ENCODE measurements around the gene DUOXA1.
A peak's percentile ranks its signal among the peaks of the same experiment; 100 is the strongest.

The DUOXA1 gene

DNA sequence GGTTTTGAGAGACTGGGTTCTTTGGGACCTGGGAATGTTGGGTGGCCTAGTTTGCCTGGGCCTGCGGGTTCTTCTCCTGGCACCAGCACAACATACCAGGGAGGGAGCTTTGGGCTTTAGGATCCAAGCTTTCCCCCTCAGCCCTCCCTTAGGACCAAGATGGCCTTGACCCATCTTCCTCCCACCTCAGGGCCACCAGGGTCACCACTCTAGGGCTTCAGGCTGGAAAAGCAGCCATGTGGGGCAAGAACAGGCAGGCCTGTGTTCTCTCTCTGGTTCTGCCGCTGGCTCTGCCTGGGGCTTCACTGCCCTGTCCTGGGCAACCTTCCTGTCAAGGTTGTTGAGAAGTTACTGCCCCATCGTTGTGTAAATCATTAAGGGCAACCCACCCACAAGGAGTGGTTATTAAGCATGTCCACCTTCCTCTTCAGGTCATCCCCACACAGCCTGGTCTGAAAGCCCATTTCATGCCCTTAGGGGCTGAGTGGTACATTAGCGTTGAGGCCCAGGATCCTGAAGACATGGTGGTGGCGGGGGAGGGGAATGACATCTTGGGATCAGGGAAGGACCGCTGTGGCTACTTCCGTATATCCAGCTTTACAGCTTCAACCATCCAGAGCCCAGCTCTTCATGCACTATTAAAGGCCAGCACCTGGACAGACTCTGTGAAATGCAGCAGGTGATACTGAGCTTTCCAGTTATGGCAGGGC is 767 bp upstream of the DUOXA1 start:
- no peak for DNase-seq

DNA sequence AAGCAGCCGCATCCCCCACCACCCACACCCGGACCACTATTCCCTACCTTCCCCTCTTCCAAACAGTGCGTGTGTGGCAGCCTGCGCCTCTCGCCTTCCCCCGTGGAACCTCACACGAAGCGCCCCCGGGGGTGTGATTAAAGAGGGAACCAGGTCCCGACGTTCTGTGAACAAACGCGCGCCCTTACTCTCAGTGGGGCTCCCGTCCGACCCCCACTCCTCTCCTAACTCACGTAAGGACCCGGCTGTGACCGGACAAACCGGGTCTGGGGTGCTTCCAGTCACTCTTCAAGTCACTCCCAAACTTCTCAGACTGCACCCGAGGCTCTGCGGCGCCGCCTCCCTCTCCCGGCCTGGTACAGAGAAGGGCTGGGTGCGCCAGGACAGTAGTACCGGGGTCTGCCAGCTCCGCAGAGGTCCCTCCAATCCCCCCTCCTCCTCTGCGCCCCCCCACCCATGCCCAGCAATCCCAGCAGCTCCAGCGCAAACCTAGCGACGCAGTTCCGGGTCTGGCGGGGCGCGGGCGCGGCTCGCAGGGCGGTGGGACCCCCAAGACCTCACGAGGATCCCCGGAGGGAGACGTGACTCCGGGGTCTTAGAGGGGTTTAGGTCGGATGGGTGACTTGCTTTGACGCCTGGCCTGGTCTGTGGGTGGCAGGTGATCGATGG is 574 bp downstream of the DUOXA1 start:
- DNase-seq = no peak

DNA sequence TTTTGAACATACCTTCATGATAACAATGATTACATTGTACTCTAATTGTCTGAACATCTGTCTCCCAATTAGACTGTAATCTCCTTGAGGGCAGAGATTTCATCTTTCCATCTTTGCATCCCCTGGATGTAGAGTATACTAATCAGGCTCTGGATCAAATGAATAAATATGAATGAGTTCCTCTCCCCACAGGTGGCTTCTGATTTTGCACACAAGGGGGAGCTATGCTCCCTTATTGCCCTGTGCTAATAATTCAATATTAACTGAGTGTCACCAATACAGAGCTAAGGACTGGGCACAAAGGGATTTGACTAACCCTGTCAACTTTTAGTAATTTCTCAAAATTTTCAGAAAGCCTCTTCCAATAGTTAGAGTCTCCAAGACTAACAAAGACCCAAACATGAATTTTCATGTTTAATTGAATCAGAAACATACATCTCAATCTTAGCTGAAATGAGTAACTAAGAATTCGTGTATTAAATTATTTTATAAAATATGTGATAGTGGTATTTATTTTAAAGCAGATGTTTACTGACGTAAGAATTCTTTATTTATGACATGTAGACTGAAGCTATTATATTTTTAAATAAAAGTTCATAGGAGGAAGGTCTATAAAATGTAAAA is 3.0 kb downstream of the DUOXA1 start:
- DNase-seq = peak; percentile 41 to 45

DNA sequence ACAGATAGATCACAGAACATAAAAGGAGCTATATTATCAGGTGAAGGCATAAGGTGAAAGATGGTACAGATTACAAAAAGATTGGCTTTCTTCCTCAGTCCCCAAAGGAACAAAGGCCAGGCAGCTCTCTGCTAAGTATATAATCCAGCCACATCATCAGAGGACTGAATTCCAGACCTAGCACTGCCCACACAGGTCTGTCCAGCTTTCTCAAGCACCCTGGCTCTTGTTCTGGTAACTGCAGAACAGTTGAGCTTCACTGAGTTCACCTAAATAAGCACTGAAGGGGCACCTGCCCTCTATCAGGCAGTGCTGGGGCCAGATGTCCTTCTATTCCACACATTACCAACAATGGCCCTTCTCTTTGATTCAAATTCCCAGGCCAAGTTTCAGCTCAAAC is 6.3 kb downstream of the DUOXA1 start:
- no peak for DNase-seq

DNA sequence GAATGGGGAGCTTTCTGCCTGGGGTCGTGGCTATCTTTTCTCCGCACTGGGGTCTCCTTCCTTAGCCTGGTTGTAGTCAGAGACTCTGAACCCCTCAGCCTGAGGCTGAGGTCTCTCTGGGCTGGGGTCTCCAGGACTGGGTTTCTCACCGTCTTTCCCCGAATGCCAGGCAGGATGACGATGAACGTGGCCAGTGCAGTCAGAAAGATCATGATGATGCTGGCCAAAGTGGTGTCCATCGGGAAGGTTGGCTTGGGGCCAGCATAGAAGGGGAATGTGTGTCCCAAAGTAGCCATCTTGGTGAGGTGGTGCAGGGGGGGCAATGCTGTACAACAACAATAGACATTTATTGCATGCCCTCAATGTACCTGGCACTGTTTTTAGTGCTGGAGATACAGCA is 7.0 kb downstream of the DUOXA1 start:
- DNase-seq = no peak

DNA sequence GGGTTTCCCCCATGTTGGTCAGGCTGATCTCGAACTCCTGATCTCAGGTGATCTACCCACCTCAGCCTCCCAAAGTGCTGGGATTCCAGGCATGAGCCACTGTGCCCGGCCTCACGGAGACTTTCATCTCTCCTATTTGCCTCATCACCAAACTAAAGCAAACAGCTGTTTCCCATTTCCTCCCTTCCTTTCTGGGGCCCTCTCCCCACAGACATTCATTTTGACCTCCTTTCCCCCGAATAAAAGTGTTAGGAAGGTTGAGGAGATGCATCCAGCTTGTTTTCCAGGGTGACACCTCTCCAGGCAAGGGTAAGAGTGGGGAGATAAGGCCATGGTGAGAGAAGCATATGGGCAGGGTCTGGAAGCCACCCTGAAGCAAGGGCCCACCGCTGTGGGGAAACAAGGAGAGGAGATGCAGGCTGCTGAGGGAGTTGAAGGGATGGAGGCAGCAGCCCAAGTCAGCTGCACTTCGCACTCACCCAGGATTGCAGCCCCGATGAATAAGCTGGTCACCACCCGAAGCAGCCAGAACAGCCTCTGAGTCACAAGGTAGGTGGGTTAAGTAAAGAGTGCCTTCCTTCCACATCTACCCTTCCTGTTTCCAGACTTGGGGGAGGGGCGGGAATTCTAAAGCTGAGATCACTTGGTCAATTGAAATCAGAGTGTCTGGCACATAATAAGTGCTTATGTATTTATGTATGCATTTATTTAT is 7.8 kb downstream of the DUOXA1 start:
- no peak for DNase-seq

DNA sequence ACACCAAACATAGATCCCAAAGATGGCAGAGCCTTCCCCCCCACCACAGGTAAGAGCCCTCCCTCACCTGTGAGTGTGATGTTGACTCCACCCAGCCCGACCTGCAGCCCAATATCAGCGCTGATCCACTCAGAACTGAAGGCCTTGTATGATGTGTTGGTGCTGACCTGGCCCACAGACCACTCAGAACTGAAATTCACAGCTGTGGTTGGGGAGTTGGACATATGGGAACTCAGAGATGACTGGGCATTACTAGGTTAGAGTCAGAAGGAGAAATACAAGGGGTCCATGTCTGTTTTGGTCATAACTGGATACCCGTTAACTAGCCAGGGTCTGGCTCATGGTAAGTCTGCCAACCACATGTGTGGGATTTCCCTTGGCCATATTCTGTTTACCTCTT is 8.7 kb downstream of the DUOXA1 start:
- DNase-seq = no peak

DNA sequence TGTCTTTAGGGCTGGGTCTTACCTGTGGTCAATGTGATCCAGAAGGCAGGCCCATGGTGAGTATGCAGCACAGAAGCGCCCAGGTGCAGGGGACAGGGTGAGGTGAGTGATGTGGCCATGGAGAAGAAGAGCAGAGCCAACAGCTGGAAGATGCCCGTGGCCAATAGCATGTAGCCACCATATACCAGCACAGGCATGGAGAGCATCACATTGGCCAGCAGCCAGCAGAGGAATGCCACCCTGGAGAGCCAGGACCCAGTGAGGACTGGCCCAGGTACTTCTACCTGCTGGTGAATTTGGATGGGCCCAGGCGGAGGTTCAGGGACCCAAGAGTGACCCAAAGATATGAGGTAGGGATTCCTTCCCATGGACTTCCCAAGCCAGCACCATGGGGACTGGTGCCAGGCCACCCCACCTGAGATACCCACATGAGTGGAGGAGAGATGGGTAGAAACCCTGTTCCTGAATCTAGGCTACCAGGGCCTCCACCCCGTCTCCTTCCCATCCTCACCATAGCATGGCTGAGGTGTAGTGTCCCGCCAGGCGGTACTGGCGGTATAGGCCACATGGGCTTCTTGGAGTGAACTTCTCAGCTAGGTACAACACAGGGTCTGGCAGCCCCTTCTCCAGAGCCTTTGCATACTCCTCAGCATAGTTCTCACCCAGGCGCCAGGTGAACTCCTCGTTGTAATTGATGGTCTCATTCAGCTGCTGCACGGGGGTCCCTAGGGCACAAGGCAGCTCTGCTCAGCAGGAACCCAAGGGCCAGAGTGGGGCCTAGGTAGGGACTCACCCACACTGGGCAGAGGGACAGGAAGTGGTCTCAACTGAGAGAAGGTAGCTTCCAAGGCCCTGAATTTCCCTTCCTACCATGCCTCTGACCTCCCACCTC is 9.4 kb downstream of the DUOXA1 start:
- no peak for DNase-seq

DNA sequence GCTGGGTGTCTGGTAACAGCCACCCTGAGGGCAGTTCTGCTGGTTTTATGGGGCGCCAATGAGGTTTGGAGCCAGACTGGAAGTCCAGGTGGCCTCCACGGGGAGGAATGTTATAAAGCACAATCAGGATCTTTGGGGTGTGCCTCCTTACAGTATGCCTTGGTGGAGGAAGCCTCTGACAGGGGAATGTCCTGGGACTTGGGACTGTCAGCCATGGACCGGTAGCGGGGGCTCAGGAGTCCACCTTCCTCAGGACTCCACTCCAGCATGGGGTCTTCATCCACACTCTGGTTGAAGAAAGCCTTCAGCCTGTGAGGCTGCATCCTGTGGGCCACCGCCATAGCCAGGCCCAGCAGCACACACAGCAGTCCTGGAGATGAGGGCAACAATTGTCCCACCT is 10.7 kb downstream of the DUOXA1 start:
- DNase-seq = no peak

DNA sequence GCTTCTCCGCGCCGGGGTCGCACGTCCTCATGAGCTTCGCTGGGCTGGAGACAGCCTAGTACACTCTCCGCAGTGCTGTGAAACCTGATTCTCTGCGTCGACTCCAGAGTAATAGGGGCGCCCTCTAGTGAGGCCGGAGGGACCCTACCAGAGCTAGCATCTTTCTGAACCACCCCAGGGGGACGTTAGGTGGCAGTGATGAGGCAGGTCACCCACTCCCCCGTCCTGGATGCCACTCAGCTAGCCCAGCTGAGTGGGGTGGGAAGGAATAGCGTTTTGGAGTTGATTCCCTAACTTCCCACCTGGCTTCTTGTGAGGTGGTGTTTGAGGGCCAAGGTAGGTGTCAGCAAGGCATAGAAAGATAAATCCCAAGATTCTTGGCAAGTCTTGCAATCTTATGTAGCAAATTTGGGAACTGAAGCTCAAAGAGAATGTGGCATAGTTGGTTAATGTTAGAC is 11.5 kb downstream of the DUOXA1 start:
- DNase-seq = peak; percentile 81

DNA sequence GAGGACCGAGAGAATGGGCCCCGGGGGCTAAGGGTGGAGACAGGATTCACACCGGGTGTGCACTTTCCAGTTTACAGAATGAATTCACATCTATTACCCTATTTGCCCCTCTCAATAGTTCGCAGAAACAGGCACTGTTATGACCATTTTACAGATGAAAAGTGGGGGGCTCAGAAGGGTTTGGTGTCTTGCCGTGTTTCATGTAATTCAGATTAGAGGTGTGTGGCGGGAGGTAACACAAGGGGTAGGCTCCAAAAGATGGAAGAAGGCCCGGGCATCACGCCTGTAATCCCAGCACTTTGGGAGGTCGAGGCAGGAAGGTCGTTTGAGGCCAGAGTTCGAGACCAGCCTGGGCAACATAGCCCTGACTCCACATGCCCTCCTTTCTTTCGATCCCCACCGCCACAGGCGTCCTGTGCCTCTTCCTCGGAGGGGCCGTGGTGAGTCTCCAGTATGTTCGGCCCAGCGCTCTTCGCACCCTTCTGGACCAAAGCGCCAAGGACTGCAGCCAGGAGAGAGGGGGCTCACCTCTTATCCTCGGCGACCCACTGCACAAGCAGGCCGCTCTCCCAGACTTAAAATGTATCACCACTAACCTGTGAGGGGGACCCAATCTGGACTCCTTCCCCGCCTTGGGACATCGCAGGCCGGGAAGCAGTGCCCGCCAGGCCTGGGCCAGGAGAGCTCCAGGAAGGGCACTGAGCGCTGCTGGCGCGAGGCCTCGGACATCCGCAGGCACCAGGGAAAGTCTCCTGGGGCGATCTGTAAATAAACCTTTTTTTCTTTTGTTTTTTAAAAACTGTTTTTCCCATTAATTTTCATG is 12.2 kb downstream of the DUOXA1 start:
- no peak for DNase-seq

DNA sequence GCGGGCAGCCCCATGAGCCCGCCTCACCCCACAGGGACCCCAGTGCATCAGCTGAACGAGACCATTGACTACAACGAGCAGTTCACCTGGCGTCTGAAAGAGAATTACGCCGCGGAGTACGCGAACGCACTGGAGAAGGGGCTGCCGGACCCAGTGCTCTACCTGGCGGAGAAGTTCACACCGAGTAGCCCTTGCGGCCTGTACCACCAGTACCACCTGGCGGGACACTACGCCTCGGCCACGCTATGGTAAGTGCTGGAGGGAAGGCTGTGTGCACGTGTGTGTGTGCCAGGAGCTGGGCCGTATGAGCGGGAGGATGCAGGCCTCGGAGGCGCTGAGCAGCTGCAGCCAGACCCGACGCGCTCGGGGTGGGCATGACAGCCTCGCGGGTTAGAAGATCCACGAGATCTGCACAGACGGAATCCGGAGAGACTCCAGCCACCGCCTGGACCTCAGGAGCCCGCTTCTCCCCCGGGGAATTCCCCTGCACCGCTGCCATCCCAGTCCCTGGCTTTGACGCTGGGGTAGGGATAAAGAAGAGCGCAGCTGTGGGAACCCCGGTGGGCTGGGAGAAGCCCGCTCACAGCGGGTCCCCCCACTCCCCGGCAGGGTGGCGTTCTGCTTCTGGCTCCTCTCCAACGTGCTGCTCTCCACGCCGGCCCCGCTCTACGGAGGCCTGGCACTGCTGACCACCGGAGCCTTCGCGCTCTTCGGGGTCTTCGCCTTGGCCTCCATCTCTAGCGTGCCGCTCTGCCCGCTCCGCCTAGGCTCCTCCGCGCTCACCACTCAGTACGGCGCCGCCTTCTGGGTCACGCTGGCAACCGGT is 13.0 kb downstream of the DUOXA1 start:
- no peak for DNase-seq

DNA sequence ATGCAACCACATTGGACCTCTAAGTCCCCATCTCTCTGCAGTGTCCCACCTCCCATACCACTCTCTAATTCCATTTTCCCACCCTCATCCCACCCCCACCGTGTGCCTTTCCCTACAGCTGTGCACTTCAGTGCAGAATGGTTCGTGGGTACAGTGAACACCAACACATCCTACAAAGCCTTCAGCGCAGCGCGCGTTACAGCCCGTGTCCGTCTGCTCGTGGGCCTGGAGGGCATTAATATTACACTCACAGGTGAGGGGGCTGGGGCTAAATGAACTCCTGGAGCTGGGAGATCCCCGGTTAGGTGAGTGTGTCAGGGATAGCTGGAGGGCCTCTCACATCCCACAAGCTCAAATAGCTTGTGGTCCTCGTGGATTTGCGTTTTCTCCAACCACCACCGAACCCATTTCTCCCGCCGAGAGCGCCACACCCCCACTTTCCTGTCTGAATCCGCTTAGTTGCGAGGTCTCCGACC is 13.6 kb downstream of the DUOXA1 start:
- DNase-seq = no peak

DNA sequence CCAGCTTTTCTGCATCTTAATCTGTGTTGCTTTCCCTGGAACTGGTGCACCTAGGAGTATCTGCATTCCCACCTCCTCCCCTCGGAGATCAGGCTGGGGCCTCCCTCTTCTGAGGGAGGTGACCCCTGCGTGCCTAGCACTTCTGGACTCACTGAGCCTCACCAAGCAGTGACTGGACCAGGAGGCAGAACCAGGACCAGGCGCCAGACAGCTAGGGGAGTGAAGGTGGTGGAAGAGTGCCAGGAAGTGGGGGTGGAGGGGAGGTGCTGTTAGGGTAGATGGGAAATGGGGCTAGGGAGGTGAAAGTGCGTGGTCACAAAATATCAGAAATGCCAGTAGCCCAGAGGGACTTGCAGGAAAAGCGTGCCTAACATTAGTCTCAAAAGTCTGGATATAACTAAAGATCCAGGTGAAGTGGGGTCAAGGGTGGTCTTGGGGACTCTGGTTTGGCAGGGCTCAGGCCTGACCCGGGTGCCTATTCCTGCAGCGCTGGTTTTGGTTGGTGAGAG is 14.3 kb downstream of the DUOXA1 start:
- no peak for DNase-seq

DNA sequence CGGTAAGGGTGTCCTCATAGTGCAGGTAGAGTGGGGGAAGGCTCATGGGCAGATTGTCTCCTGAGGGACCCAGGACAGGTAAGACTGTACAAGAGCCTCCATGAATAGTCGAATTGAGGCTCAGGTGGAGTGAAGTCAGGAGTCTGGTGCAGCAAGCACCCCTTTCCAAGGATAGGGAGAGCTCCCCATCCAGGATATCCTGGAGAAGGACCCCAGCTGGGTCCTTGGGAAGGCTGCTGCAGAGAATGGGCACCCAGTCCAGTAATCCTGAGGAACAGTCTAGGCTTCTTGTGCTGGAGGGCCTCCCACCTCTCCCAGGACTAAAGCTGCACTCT is 15.0 kb downstream of the DUOXA1 start:
- DNase-seq = no peak

DNA sequence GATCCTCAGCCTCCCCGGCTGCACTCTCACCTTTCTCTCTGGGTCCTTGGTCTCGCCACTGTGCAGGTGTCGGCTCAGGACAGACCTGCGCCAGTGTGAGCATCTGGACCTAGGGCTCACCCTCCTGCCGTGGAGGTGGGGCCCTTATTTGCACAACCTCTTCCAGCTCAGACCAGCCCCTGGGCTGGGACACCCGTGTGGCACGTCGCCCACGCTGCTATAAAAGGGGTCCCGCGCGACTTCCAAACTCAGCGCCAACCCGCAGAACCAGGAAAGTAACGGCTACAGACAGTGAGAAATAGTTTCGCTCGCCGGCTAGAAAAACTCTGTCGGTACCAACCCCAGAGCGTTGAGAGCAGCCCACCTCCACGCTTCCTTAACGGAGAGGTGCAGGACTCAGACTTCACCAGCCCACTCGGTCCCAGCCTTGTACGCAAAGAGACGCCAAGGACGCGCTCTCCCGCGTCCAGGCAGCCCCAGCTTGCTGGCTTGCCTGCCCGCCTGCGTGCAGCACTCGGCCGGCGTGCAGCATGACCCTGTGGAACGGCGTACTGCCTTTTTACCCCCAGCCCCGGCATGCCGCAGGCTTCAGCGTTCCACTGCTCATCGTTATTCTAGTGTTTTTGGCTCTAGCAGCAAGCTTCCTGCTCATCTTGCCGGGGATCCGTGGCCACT is 15.5 kb downstream of the DUOXA1 start, which contains the start of the genes DUOX2 and DUOXA2:
TSS of gene DUOX2 (minus strand) at position 97 of the 675 bp plus-strand sequence. CDS start 761 bp downstream, outside the sequence.
TSS of gene DUOXA2 (plus strand) at position 251 of the 675 bp plus-strand sequence. CDS start at position 531, 280 bp downstream.
- DNase-seq = no peak

DNA sequence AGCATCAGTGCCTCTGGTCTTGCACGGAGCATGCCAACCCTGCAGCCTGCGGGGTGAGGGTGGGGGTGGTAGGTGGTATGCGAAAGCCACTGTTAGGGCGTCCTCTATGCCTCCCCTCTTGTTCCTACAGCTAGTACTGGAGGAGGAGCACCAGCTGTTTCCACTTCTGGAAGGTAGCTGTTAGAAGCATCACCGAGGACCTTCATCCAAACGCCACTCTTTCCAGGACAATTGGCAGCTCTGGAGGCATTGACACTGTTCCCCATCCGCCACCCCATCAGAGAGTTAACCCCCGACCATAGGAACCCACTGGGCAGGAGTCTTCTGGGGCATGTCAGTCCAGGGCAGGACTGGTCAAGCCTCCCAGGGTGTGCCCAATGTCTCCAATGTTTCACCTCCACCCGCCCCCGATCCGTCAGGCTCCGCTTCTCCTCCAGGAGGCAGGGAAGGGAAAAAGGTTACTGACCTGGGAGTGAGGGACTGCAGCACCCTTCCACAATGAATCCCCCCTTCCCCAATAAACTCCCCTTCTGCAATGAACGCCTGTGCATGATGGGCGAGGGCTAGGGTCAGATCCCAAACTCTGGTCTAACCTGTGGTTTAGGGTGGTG is 16.2 kb downstream of the DUOXA1 start:
- DNase-seq = no peak

DNA sequence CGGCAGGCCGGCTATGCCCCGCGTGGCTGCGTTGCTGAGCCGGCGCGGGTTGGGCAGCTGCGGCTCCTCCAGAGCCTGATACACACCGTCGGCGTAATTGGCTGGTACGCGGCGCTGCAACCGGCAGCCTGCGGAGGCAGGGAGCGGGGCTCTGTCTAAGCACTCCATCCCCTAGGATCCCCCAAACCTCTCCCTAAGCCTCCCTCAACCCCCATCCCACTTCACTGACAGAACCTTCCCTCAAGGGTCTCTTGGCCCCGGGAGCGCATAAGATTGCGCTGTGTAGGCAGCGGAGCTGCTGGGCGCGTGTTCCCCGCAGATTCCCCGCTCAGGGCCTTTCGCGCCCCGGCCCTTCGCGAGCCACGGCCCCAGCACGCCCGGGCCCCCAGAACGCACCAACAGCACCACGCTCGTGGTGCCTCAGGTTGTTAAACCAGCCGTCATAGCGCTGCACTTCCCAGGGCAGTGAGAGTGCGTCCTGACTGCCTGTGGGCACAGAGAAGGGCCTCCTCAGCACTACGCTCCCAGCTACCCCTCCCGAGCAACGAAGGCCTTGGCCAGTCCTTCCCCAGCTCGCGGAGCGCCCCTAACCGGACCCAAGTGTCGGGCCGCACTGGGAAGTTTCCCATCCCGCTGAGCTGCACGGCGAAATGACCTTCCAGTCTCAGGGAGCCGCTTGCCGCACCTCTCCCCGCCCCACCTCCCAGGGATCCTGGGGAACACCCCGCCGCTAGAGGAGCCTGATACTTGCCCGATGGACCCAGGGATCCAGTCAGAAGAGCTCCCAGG is 16.9 kb downstream of the DUOXA1 start:
- no peak for DNase-seq
